ENCODE results near the gene MRGPRF.

- TF ChIP-seq POLR2A (IDR thresholded peaks at IDR 0.05) (no peak), CTCF (IDR thresholded peaks at IDR 0.05) (no peak)
These were observed 46.9 kb upstream of the MRGPRF start for GRCh38 chr11:69059985-69060384.

All from Peyer's patch (tissue), 4 donors.